IPS-NIHi7 (cell line): Measurements from ENCODE around the gene VARS2.
A peak's percentile ranks its signal among the peaks of the same experiment; 100 is the strongest.
"Not testable (repeated sequence)": the region's sequence is repeated elsewhere in the genome, so short reads cannot be mapped to it uniquely, and the experiment has no call there.

Source experiments
- DNase-seq: peaks from one replicate; pipeline ENCODE4 v3.0.0; 2012; ENCODE audit warnings: mixed read lengths; ENCODE audit errors: extremely low spot score

VARS2 gene

GRCh38 chr6:30914076-30914853, at the start of gene VARS2:
VARS2 (plus strand) TSS chr6:30914238; CDS start chr6:30914837, 599 bp downstream.
- DNase-seq = peak; percentile 98

GRCh38 chr6:30864325-30864724, 49.7 kb upstream of the VARS2 start:
- no peak for DNase-seq

GRCh38 chr6:30869241-30869749, 44.7 kb upstream of the VARS2 start:
- DNase-seq = not testable (repeated sequence)

GRCh38 chr6:30870546-30870945, 43.5 kb upstream of the VARS2 start:
- DNase-seq = no peak

GRCh38 chr6:30871592-30872183, 42.4 kb upstream of the VARS2 start:
- no peak for DNase-seq

- no peak for DNase-seq
These were observed 40.8 kb upstream of the VARS2 start for GRCh38 chr6:30873137-30873640.

- DNase-seq = not testable (repeated sequence)
These were observed 40.2 kb upstream of the VARS2 start for GRCh38 chr6:30873795-30874194.

- DNase-seq = peak; percentile 4
These were observed 38.6 kb upstream of the VARS2 start for GRCh38 chr6:30875244-30876038.

GRCh38 chr6:30876039-30876730, 37.9 kb upstream of the VARS2 start:
- DNase-seq = no peak

- peak; percentile 81 for DNase-seq
These were observed 36.4 kb upstream of the VARS2 start for GRCh38 chr6:30877419-30878262.

- DNase-seq = no peak
These were observed 34.2 kb upstream of the VARS2 start for GRCh38 chr6:30879684-30880427.

GRCh38 chr6:30880698-30881252, 33.3 kb upstream of the VARS2 start:
- DNase-seq = peak; percentile 76

- peak; percentile 21 for DNase-seq
These were observed 32.4 kb upstream of the VARS2 start for GRCh38 chr6:30881392-30882203.

- DNase-seq = peak; percentile 30
These were observed 31.8 kb upstream of the VARS2 start for GRCh38 chr6:30882204-30882758.

GRCh38 chr6:30882759-30883684, 31.0 kb upstream of the VARS2 start:
- peak; percentile 78 for DNase-seq

- DNase-seq = peak; percentile 70
These were observed 30.1 kb upstream of the VARS2 start, which contains the start of gene DDR1 for GRCh38 chr6:30883685-30884520. DDR1 (plus strand) TSS chr6:30884519; CDS start chr6:30888730, 4,211 bp downstream.
